ENCODE results near the gene TRIM66. TPM values are rescaled to one million over a fixed set of nuclear protein-coding genes. Genes with fewer than 3 reads are reported as not detected.
A peak's percentile ranks its signal among the peaks of the same experiment; 100 is the strongest.

The TRIM66 gene
- total and polyA plus RNA-seq, 2 experiments from 2014 or later = 1.4 to 4.7 TPM

- peaks cover 6% of the 10 kb centered on the region for H3K79me2 ChIP-seq
- no peaks in the 10 kb centered on the region for H3K9me2 ChIP-seq (replicated peaks; ENCODE audit: insufficient read depth)
- H3K4me2 ChIP-seq = no peak overlapping the region
- no peak overlapping the region for H2AFZ ChIP-seq
- H3K4me1 ChIP-seq (ENCODE audit: insufficient read depth) = peaks cover 56% of the 10 kb centered on the region
- peak overlapping the region; percentile 58 for H3K27ac ChIP-seq
- H3K36me3 ChIP-seq (replicated peaks; ENCODE audit: insufficient read depth, low read depth) = no peaks in the 10 kb centered on the region
- 96% methylated on average over 4 of the region's 4 CpGs for WGBS (ENCODE audit: low lambda C conversion rate, missing lambda C conversion rate)
- no peak overlapping the region for H3K4me3 ChIP-seq
- TF ChIP-seq EZH2 (IDR thresholded peaks at IDR 0.05; ENCODE audit: borderline replicate concordance) (no peak), CTCF (IDR thresholded peaks at IDR 0.05; ENCODE audit: poor library complexity) (no peak), EZH2phosphoT487 (IDR thresholded peaks at IDR 0.05; ENCODE audit: low read depth, severe bottlenecking, unreplicated experiment) (no peak)
- DNase-seq (ENCODE audit: low spot score) = no peak
- no peaks in the 10 kb centered on the region for H3K27me3 ChIP-seq
- no peaks in the 10 kb centered on the region for H3K9me3 ChIP-seq (ENCODE audit: low read depth)
- H4K20me1 ChIP-seq (ENCODE audit: insufficient read depth, poor library complexity, severe bottlenecking) = no peaks in the 10 kb centered on the region
These were observed 43.9 kb upstream of the TRIM66 start for GRCh38 chr11:8726395-8726794.

- Histone ChIP-seq H3K9me2 (replicated peaks; ENCODE audit: insufficient read depth) (no peaks in the 10 kb centered on the region), H2AFZ (no peak overlapping the region), H3K27ac (peak overlapping the region; percentile 98), H3K27me3 (no peaks in the 10 kb centered on the region), H4K20me1 (ENCODE audit: insufficient read depth, poor library complexity, severe bottlenecking) (no peaks in the 10 kb centered on the region), H3K9me3 (ENCODE audit: low read depth) (no peaks in the 10 kb centered on the region), H3K79me2 (peaks cover 3% of the 10 kb centered on the region), H3K4me3 (no peak overlapping the region), H3K36me3 (replicated peaks; ENCODE audit: insufficient read depth, low read depth) (no peaks in the 10 kb centered on the region), H3K4me2 (peak overlapping the region; percentile 31), H3K4me1 (ENCODE audit: insufficient read depth) (peaks cover 73% of the 10 kb centered on the region)
- TF ChIP-seq EZH2phosphoT487 (IDR thresholded peaks at IDR 0.05; ENCODE audit: low read depth, severe bottlenecking, unreplicated experiment) (no peak), CTCF (IDR thresholded peaks at IDR 0.05; ENCODE audit: poor library complexity) (no peak), EZH2 (IDR thresholded peaks at IDR 0.05; ENCODE audit: borderline replicate concordance) (no peak)
- DNase-seq (ENCODE audit: low spot score) = no peak
- 79% methylated on average over 7 of the region's 7 CpGs for WGBS (ENCODE audit: low lambda C conversion rate, missing lambda C conversion rate)
These were observed 42.2 kb upstream of the TRIM66 start for GRCh38 chr11:8724682-8725081.

- Histone ChIP-seq H3K9me3 (ENCODE audit: low read depth) (no peaks in the 10 kb centered on the region), H3K4me3 (no peak overlapping the region), H4K20me1 (ENCODE audit: insufficient read depth, poor library complexity, severe bottlenecking) (no peaks in the 10 kb centered on the region), H3K9me2 (replicated peaks; ENCODE audit: insufficient read depth) (no peaks in the 10 kb centered on the region), H3K27me3 (no peaks in the 10 kb centered on the region), H3K4me1 (ENCODE audit: insufficient read depth) (peaks cover 78% of the 10 kb centered on the region), H3K4me2 (no peak overlapping the region), H3K79me2 (peaks cover 3% of the 10 kb centered on the region), H3K36me3 (replicated peaks; ENCODE audit: insufficient read depth, low read depth) (no peaks in the 10 kb centered on the region), H3K27ac (peak overlapping the region; percentile 98), H2AFZ (no peak overlapping the region)
- no peak for TF ChIP-seq CTCF (IDR thresholded peaks at IDR 0.05; ENCODE audit: poor library complexity)
- no peak for TF ChIP-seq EZH2phosphoT487 (IDR thresholded peaks at IDR 0.05; ENCODE audit: low read depth, severe bottlenecking, unreplicated experiment)
- TF ChIP-seq EZH2 (IDR thresholded peaks at IDR 0.05; ENCODE audit: borderline replicate concordance) = no peak
- DNase-seq (ENCODE audit: low spot score) = no peak
- WGBS (ENCODE audit: low lambda C conversion rate, missing lambda C conversion rate) = 94% methylated on average over 7 of the region's 7 CpGs
These were observed 41.2 kb upstream of the TRIM66 start for GRCh38 chr11:8723711-8724110.

GRCh38 chr11:8722809-8723208 lies 40.3 kb upstream of the TRIM66 start:
- WGBS (ENCODE audit: low lambda C conversion rate, missing lambda C conversion rate) = 97% methylated on average over 3 of the region's 3 CpGs
- Histone ChIP-seq H3K27ac (peak overlapping the region; percentile 98), H3K36me3 (replicated peaks; ENCODE audit: insufficient read depth, low read depth) (no peaks in the 10 kb centered on the region), H3K4me1 (ENCODE audit: insufficient read depth) (peaks cover 77% of the 10 kb centered on the region), H3K79me2 (peaks cover 3% of the 10 kb centered on the region), H4K20me1 (ENCODE audit: insufficient read depth, poor library complexity, severe bottlenecking) (no peaks in the 10 kb centered on the region), H3K9me3 (ENCODE audit: low read depth) (no peaks in the 10 kb centered on the region), H3K27me3 (no peaks in the 10 kb centered on the region), H3K9me2 (replicated peaks; ENCODE audit: insufficient read depth) (no peaks in the 10 kb centered on the region), H2AFZ (no peak overlapping the region), H3K4me3 (no peak overlapping the region), H3K4me2 (no peak overlapping the region)
- DNase-seq (ENCODE audit: low spot score) = no peak
- TF ChIP-seq CTCF (IDR thresholded peaks at IDR 0.05; ENCODE audit: poor library complexity) = no peak

Data from hepatocyte (in vitro differentiated cells).